HepG2 (cell line): ENCODE data around the gene IL31. TPM values are rescaled to one million over a fixed set of nuclear protein-coding genes. Genes with fewer than 3 reads are reported as not detected.

Source experiments
- ARHGAP35 ChIP-seq: sonication (generic); formaldehyde crosslinking; IDR thresholded peaks from 2 replicates; pipeline ENCODE4 v1.9.0; 2022; ENCODE audit warnings: mild to moderate bottlenecking, inconsistent platforms, moderate library complexity, missing genetic modification reagents, borderline replicate concordance
- E2F5 ChIP-seq: sonication (generic); formaldehyde crosslinking; conservative IDR thresholded peaks from 2 replicates; pipeline ENCODE4 v1.4.0; 2020; ENCODE audit warnings: missing genetic modification reagents
- ELF1 ChIP-seq: sonication (generic); formaldehyde crosslinking; IDR thresholded peaks from 2 replicates; pipeline ENCODE4 v1.4.0; 2020; ENCODE audit warnings: missing genetic modification reagents
- GATA4 ChIP-seq: sonication (generic); IDR thresholded peaks from 2 replicates; pipeline ENCODE4 v1.6.1; 2016; ENCODE audit warnings: antibody characterized with exemption, low read depth, borderline replicate concordance
- GMEB1 ChIP-seq: sonication (generic); formaldehyde crosslinking; IDR thresholded peaks from 2 replicates; pipeline ENCODE4 v1.5.1; 2020; ENCODE audit warnings: missing genetic modification reagents, mild to moderate bottlenecking, borderline replicate concordance
- KDM3A ChIP-seq: IDR thresholded peaks from 2 replicates; pipeline ENCODE4 v1.6.1; 2018; ENCODE audit warnings: low read depth, missing compliant biosample characterization
- KLF6 ChIP-seq: IDR thresholded peaks from 2 replicates; pipeline ENCODE4 v1.8.0; 2016; ENCODE audit warnings: missing biosample characterization, missing genetic modification reagents
- MBD4 ChIP-seq: IDR thresholded peaks from 2 replicates; pipeline ENCODE4 v1.6.1; 2012; ENCODE audit warnings: low read length, inconsistent platforms, borderline replicate concordance
- PAWR ChIP-seq: sonication (generic); formaldehyde crosslinking; IDR thresholded peaks from 2 replicates; pipeline ENCODE4 v1.4.0; 2020; ENCODE audit warnings: missing genetic modification reagents, mild to moderate bottlenecking, borderline replicate concordance
- PRPF4 ChIP-seq: fragments of 200-400 bp; formaldehyde crosslinking; IDR thresholded peaks from 2 replicates; pipeline ENCODE4 v1.6.1; 2016; ENCODE audit warnings: low read length, low read depth; ENCODE audit not compliant: poor library complexity, severe bottlenecking
- RBFOX2 ChIP-seq: fragments of 200-400 bp; formaldehyde crosslinking; IDR thresholded peaks from 2 replicates; pipeline ENCODE4 v1.6.1; 2017; ENCODE audit warnings: low read depth, mild to moderate bottlenecking, low read length
- SMAD9 ChIP-seq: sonication (generic); formaldehyde crosslinking; IDR thresholded peaks from 2 replicates; pipeline ENCODE4 v1.5.1; 2020; ENCODE audit warnings: mild to moderate bottlenecking, missing genetic modification reagents
- TBL1XR1 ChIP-seq: fragments of 150-350 bp; IDR thresholded peaks from 2 replicates; pipeline ENCODE4 v1.6.1; 2014; ENCODE audit warnings: borderline replicate concordance, low read length; ENCODE audit not compliant: partially characterized antibody
- TEAD2 ChIP-seq: sonication (generic); formaldehyde crosslinking; IDR thresholded peaks from 2 replicates; pipeline ENCODE4 v1.9.0; 2021; ENCODE audit warnings: missing genetic modification reagents
- YEATS4 ChIP-seq: sonication (generic); formaldehyde crosslinking; IDR thresholded peaks from 2 replicates; pipeline ENCODE4 v1.4.0; 2020; ENCODE audit warnings: missing genetic modification reagents, borderline replicate concordance
- ZBTB46 ChIP-seq: sonication (generic); formaldehyde crosslinking; IDR thresholded peaks from 2 replicates; pipeline ENCODE4 v1.4.0; 2020; ENCODE audit warnings: mild to moderate bottlenecking, missing genetic modification reagents, borderline replicate concordance
- ZHX1 ChIP-seq: sonication (generic); formaldehyde crosslinking; IDR thresholded peaks from 2 replicates; pipeline ENCODE4 v1.8.1; 2022; ENCODE audit warnings: low read depth, mild to moderate bottlenecking, missing genetic modification reagents
- ZNF260 ChIP-seq: sonication (generic); formaldehyde crosslinking; IDR thresholded peaks from 2 replicates; pipeline ENCODE4 v1.4.0; 2020; ENCODE audit warnings: missing genetic modification reagents, low read depth, mild to moderate bottlenecking, borderline replicate concordance
- ZNF264 ChIP-seq: sonication (generic); formaldehyde crosslinking; IDR thresholded peaks from 2 replicates; pipeline ENCODE4 v1.4.0; 2020; ENCODE audit warnings: missing genetic modification reagents
- ZNF329 ChIP-seq: sonication (generic); formaldehyde crosslinking; IDR thresholded peaks from 2 replicates; pipeline ENCODE4 v1.9.0; 2021; ENCODE audit warnings: low read depth, mild to moderate bottlenecking, missing genetic modification reagents
- ZNF362 ChIP-seq: sonication (generic); formaldehyde crosslinking; IDR thresholded peaks from 2 replicates; pipeline ENCODE4 v1.4.0; 2020; ENCODE audit warnings: missing genetic modification reagents, mild to moderate bottlenecking, borderline replicate concordance
- polyA plus RNA-seq, 8 experiments: library from polyadenylated mRNA; depleted of rRNA in 3 of 8; stranded (reverse) in 7 of 8; unstranded in 1 of 8; fragments of >200 nt; fragmentation: Illumina TruSeq in 4 of 8; extraction: Trizol in 4 of 8; gene quantifications; 2 replicates each; pipeline versions ENCODE4 v1.2.1 to v1.2.3, GENCODE V29; 2011 to 2016; ENCODE audit warnings: low read depth in 4 of 8, missing spikeins in 1 of 8, mixed read lengths in 1 of 8; ENCODE audit not compliant: insufficient read depth in 1 of 8
- total RNA-seq, 5 experiments: library from RNA; depleted of rRNA; stranded (reverse); fragments of >200 nt; fragmentation: Illumina TruSeq; extraction: Trizol; gene quantifications; 2 replicates each; pipeline ENCODE4 v1.2.3, GENCODE V29; 2016; ENCODE audit warnings: low read depth in 1 of 5

IL31 gene
- total and polyA plus RNA-seq, 2 of the 13 experiments (the other 11 are each of a cell fraction or from before 2014, with no cell fraction given), result not detected

GRCh38 chr12:122190842-122191668, 17.0 kb upstream of the IL31 start (continued):
- TF ChIP-seq ZHX1 (CRISPR knock-in tag) (no peak), TEAD2 (CRISPR knock-in tag) (no peak), KDM3A (0 out of 2 replicates have a peak, but pooled peaks have one; percentile 22), GATA4 (no peak), ELF1 (CRISPR knock-in tag) (no peak), ARHGAP35 (CRISPR knock-in tag) (no peak), ZNF362 (CRISPR knock-in tag) (peak; percentile 32; the same call in 1 of the 2 replicates), PAWR (CRISPR knock-in tag) (no peak), TBL1XR1 (no peak), SMAD9 (CRISPR knock-in tag) (no peak), YEATS4 (CRISPR knock-in tag) (no peak), E2F5 (CRISPR knock-in tag) (no peak), ZBTB46 (CRISPR knock-in tag) (no peak), MBD4 (no peak), PRPF4 (no peak), ZNF329 (CRISPR knock-in tag) (no peak), ZNF264 (CRISPR knock-in tag) (no peak), ZNF260 (no peak), RBFOX2 (no peak), GMEB1 (CRISPR knock-in tag) (no peak), KLF6 (no peak)
